ENCODE measurements around the gene NCOR1. TPM values are rescaled to one million over a fixed set of nuclear protein-coding genes. Genes with fewer than 3 reads are reported as not detected.

NCOR1 gene
- total and polyA plus RNA-seq, 2 of the 13 experiments (the other 11 are each of a cell fraction or from before 2014, with no cell fraction given) = 57.0 to 71.7 TPM

GRCh38 chr17:16217002-16217635, 1.8 kb upstream of the NCOR1 start, which contains the start of gene PIGL (continued):
- 0 out of 2 replicates have a peak, but pooled peaks have one; percentile 37 for TF ChIP-seq PRDM15 (CRISPR knock-in tag; IDR thresholded peaks at IDR 0.05)
- TF ChIP-seq SNRNP70 (IDR thresholded peaks at IDR 0.05; ENCODE audit: low read depth, low read length) = no peak
- peak; percentile 51; the same call in 1 of the 2 replicates for TF ChIP-seq BRCA1 (CRISPR knock-in tag; IDR thresholded peaks at IDR 0.05)
- 0 out of 2 replicates have a peak, but pooled peaks have one; percentile 39 for TF ChIP-seq ZNF337 (CRISPR knock-in tag; IDR thresholded peaks at IDR 0.05; ENCODE audit: borderline replicate concordance, low read depth)
- peak; percentile 93 for TF ChIP-seq ZNF619 (CRISPR knock-in tag; IDR thresholded peaks at IDR 0.05)
- TF ChIP-seq CREM (IDR thresholded peaks at IDR 0.05) = peak; percentile 69; the same call in 1 of the 2 replicates
- TF ChIP-seq CREM (CRISPR knock-in tag; IDR thresholded peaks at IDR 0.05) = no peak
- TF ChIP-seq HES4 (CRISPR knock-in tag; IDR thresholded peaks at IDR 0.05; ENCODE audit: borderline replicate concordance) = no peak; the same call in 1 of the 2 replicates
- TF ChIP-seq HMGXB4 (CRISPR knock-in tag; IDR thresholded peaks at IDR 0.05; ENCODE audit: borderline replicate concordance in 1 of 2, low read depth in 1 of 2) = peak; percentile 89 to 92; a peak in 3 of 4 replicates
- no peak for TF ChIP-seq ARID2 (CRISPR knock-in tag; IDR thresholded peaks at IDR 0.05; ENCODE audit: borderline replicate concordance)
- peak; percentile 95 for TF ChIP-seq HOXA3 (CRISPR knock-in tag; IDR thresholded peaks at IDR 0.05)
- peak; percentile 46; the same call in 1 of the 2 replicates for TF ChIP-seq ZNF335 (CRISPR knock-in tag; IDR thresholded peaks at IDR 0.05)
- peak; percentile 49; the same call in 1 of the 2 replicates for TF ChIP-seq FOXO1 (CRISPR knock-in tag; IDR thresholded peaks at IDR 0.05)
- 0 out of 2 replicates have a peak, but pooled peaks have one; percentile 50 for TF ChIP-seq AKAP8 (CRISPR knock-in tag; IDR thresholded peaks at IDR 0.05)
- peak; percentile 33; the same call in 1 of the 2 replicates for TF ChIP-seq KLF11 (CRISPR knock-in tag; IDR thresholded peaks at IDR 0.05)
- TF ChIP-seq ZNF687 (CRISPR knock-in tag; IDR thresholded peaks at IDR 0.05) = peak; percentile 96
- no peak for TF ChIP-seq CERS6 (CRISPR knock-in tag; IDR thresholded peaks at IDR 0.05)
- TF ChIP-seq MXD1 (CRISPR knock-in tag; IDR thresholded peaks at IDR 0.05) = 0 out of 2 replicates have a peak, but pooled peaks have one; percentile 43
